ENCODE data around the gene ASTL. TPM values are rescaled to one million over a fixed set of nuclear protein-coding genes. Genes with fewer than 3 reads are reported as not detected.

ASTL gene
- total RNA-seq, 4 donors from 2014 or later = not detected

GRCh38 chr2:96075199-96075771, 63.0 kb downstream of the ASTL start:
- TF ChIP-seq CTCF (IDR thresholded peaks at IDR 0.05) (no peak), POLR2A (IDR thresholded peaks at IDR 0.05) (no peak)
- Histone ChIP-seq H3K4me3 (no peak overlapping the region), H3K4me1 (no peaks in the 10 kb centered on the region), H3K9me3 (no peaks in the 10 kb centered on the region), H3K27ac (no peak overlapping the region), H3K36me3 (no peaks in the 10 kb centered on the region), H3K27me3 (no peaks in the 10 kb centered on the region)
- no peak for DNase-seq
- intact Hi-C loops (cut with DNase I; ENCODE audit: low total_unique reads) = no loop called here

GRCh38 chr2:96074156-96074555, 64.1 kb downstream of the ASTL start:
- no peaks in the 10 kb centered on the region for H3K9me3 ChIP-seq
- no peak for TF ChIP-seq POLR2A (IDR thresholded peaks at IDR 0.05)
- DNase-seq = no peak
- intact Hi-C loops (cut with DNase I; ENCODE audit: low total_unique reads) = no loop called here
- no peaks in the 10 kb centered on the region for H3K27me3 ChIP-seq
- H3K36me3 ChIP-seq = no peaks in the 10 kb centered on the region
- H3K4me1 ChIP-seq = no peaks in the 10 kb centered on the region
- H3K27ac ChIP-seq = no peak overlapping the region
- no peak overlapping the region for H3K4me3 ChIP-seq

- intact Hi-C loops (cut with DNase I; ENCODE audit: low total_unique reads) = no loop called here
- no peak overlapping the region for H3K4me3 ChIP-seq
- no peak for DNase-seq
Measured at GRCh38 chr2:96073170-96073775, 65.0 kb downstream of the ASTL start.

More at GRCh38 chr2:96073170-96073775, 65.0 kb downstream of the ASTL start:
- Histone ChIP-seq H3K9me3 (no peaks in the 10 kb centered on the region), H3K4me1 (no peaks in the 10 kb centered on the region), H3K27me3 (no peaks in the 10 kb centered on the region), H3K36me3 (no peaks in the 10 kb centered on the region), H3K27ac (no peak overlapping the region)
- no peak for TF ChIP-seq CTCF (IDR thresholded peaks at IDR 0.05)
- TF ChIP-seq POLR2A (IDR thresholded peaks at IDR 0.05) = no peak

Other genes with a start within 250 kb of the ASTL start
- 100 to 1,000 TPM in 1 of 4 donors, 10 to 100 TPM in 3; 37.1 to 228 (median 58.2) TPM for gene ANKRD36C, start 146.7 kb downstream of the ASTL start, total RNA-seq
- 1 to 10 TPM in 3 of 4 donors, not detected in 1; 4.8 to 5.4 (median 5.3) TPM for gene GPAT2, start 103.6 kb downstream of the ASTL start, total RNA-seq
- 1 to 10 TPM in 2 of 4 donors, under 1 TPM in 1, not detected in 1; 0.51 to 5.4 (median 2.6) TPM for gene ADRA2B, start 21.9 kb downstream of the ASTL start, total RNA-seq
- 10 to 100 TPM in 1 of 4 donors, 1 to 10 TPM in 3; 2.4 to 33.3 (median 6.2) TPM for gene DUSP2, start 6.9 kb upstream of the ASTL start, total RNA-seq
- gene STARD7, start 70.3 kb upstream of the ASTL start, total RNA-seq = 100 to 1,000 TPM in 1 of 4 donors, 10 to 100 TPM in 3; 53.5 to 128 (median 76.4) TPM
- gene TMEM127, start 127.5 kb upstream of the ASTL start, total RNA-seq = 10 to 100 TPM; 17.0 to 45.4 (median 22.3) TPM
- gene CIAO1, start 127.7 kb upstream of the ASTL start, total RNA-seq = 100 to 1,000 TPM in 2 of 4 donors, 10 to 100 TPM in 2; 60.1 to 113 (median 89.3) TPM
- 100 to 1,000 TPM in 1 of 4 donors, 10 to 100 TPM in 3; 35.0 to 147 (median 65.5) TPM for gene SNRNP200, start 167.0 kb upstream of the ASTL start, total RNA-seq
- gene ITPRIPL1, start 186.8 kb upstream of the ASTL start, total RNA-seq = 10 to 100 TPM in 1 of 4 donors, 1 to 10 TPM in 2, not detected in 1; 1.5 to 14.1 (median 7.3) TPM
- 1 to 10 TPM in 1 of 4 donors, under 1 TPM in 1, not detected in 2; 0.82 to 9.7 TPM for gene NCAPH, start 197.3 kb upstream of the ASTL start, total RNA-seq

Data from uterus (tissue), 4 donors.